Measurements from ENCODE around the gene MYF5.
A peak's percentile ranks its signal among the peaks of the same experiment; 100 is the strongest.

DNA sequence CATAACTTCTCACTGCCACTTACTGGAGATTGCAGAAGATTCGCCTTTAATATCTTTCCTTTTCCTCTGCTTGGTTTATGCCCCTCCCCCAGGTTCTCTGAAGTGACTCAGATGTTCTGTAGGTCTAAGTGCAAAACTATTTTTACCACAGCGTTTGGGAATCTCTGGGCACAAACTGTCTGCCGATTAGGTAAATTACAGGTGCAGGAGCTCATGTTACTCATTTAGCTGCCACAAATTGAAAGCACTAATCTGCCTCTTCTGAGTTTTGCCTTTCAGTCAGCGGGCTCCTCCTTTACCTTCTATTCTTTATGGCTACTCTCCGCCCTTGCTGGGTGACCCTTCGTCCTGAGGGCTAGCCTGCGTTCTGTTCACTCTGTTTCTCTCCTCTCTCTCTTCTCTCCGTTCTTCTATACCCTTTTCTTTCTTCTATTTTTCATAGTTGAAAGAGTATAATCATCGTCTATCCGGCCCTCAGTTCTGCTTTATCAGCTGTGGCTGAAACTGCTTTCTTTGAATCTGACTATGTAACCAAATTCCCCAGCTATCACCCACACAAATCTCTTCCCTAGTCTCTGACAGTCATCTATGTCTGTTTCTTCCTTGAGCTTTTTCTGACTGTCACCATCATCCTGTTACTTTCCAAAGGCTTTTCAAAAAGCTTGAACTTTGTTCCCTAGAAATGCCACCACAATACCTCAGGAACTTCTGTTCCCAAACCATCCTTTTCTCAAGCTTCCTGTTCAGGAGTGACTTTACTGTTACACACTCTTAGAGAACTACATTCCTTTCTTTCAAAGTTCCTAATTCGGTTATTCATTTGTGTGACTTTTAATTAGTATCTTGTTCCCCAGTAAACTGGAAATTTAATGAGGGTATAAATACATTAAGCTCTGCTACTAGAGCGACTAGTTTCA, 13.6 kb upstream of the MYF5 start:
- TF ChIP-seq, protein P1, sequence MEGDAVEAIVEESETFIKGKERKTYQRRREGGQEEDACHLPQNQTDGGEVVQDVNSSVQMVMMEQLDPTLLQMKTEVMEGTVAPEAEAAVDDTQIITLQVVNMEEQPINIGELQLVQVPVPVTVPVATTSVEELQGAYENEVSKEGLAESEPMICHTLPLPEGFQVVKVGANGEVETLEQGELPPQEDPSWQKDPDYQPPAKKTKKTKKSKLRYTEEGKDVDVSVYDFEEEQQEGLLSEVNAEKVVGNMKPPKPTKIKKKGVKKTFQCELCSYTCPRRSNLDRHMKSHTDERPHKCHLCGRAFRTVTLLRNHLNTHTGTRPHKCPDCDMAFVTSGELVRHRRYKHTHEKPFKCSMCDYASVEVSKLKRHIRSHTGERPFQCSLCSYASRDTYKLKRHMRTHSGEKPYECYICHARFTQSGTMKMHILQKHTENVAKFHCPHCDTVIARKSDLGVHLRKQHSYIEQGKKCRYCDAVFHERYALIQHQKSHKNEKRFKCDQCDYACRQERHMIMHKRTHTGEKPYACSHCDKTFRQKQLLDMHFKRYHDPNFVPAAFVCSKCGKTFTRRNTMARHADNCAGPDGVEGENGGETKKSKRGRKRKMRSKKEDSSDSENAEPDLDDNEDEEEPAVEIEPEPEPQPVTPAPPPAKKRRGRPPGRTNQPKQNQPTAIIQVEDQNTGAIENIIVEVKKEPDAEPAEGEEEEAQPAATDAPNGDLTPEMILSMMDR (IDR thresholded peaks at IDR 0.05), result no peak
- TF ChIP-seq POLR2A (IDR thresholded peaks at IDR 0.05) (no peak), POLR2AphosphoS5 (IDR thresholded peaks at IDR 0.05) (peak; percentile 54), EP300 (IDR thresholded peaks at IDR 0.05) (no peak)
